Nephron (organoid): ENCODE results near the gene AP5B1.
"Not testable (repeated sequence)": the region's sequence is repeated elsewhere in the genome, so short reads cannot be mapped to it uniquely, and the experiment has no call there.

ENCODE experiments used
- H3K27ac Mint-ChIP-seq, 3 experiments: 2 replicates each; pipeline ENCODE4 v1.8.0; 2020; ENCODE audit warnings: mixed read lengths in 3 of 3, mild to moderate bottlenecking in 2 of 3, moderate library complexity in 1 of 3
- H3K27me3 Mint-ChIP-seq: 2 replicates; pipeline ENCODE4 v1.8.0; 2021; ENCODE audit warnings: low read depth, mild to moderate bottlenecking, moderate library complexity, mixed read lengths
- H3K36me3 Mint-ChIP-seq: 2 replicates; pipeline ENCODE4 v1.8.0; 2020; ENCODE audit warnings: low read depth, mixed read lengths
- H3K4me1 Mint-ChIP-seq: 2 replicates; pipeline ENCODE4 v1.8.0; 2020; ENCODE audit warnings: mixed read lengths
- H3K4me3 Mint-ChIP-seq, 3 experiments: 2 replicates each; pipeline ENCODE4 v1.8.0; 2020; ENCODE audit warnings: mild to moderate bottlenecking in 3 of 3, mixed read lengths in 3 of 3, moderate library complexity in 2 of 3
- H3K9me3 Mint-ChIP-seq: 2 replicates; pipeline ENCODE4 v1.8.0; 2020; ENCODE audit warnings: mixed read lengths
- CTCF ChIP-seq, 3 experiments: fragments of 200-600 bp; sonication (generic); IDR thresholded peaks; one replicate each; pipeline ENCODE4 v1.5.0; 2021; ENCODE audit warnings: antibody characterized with exemption in 3 of 3; ENCODE audit not compliant: unreplicated experiment in 3 of 3

The AP5B1 gene

GRCh38 chr11:65743681-65744025 lies 37.1 kb downstream of the AP5B1 start:
- Mint-ChIP-seq H3K36me3 (no peaks in the 10 kb centered on the region), H3K4me1 (no peaks in the 10 kb centered on the region), H3K9me3 (peaks cover 3% of the 10 kb centered on the region), H3K4me3 (no peak overlapping the region), H3K27ac (no peak overlapping the region), H3K27me3 (peaks cover 38% of the 10 kb centered on the region)
- no peak for TF ChIP-seq CTCF (IDR thresholded peaks at IDR 0.05; ENCODE audit: unreplicated experiment in 3 of 3)

- no peaks in the 10 kb centered on the region for H3K4me1 Mint-ChIP-seq
- peaks cover 42% of the 10 kb centered on the region for H3K27me3 Mint-ChIP-seq
- H3K36me3 Mint-ChIP-seq, result no peaks in the 10 kb centered on the region
Observed at GRCh38 chr11:65742353-65742752, 38.4 kb downstream of the AP5B1 start.

GRCh38 chr11:65741185-65741584 lies 39.6 kb downstream of the AP5B1 start:
- Mint-ChIP-seq H3K27me3 (peaks cover 37% of the 10 kb centered on the region), H3K4me3 (no peak overlapping the region), H3K27ac (no peak overlapping the region)

More at GRCh38 chr11:65742353-65742752, 38.4 kb downstream of the AP5B1 start:
- no peak overlapping the region for H3K27ac Mint-ChIP-seq
- H3K9me3 Mint-ChIP-seq, result peaks cover 7% of the 10 kb centered on the region
- no peak for TF ChIP-seq CTCF (IDR thresholded peaks at IDR 0.05; ENCODE audit: unreplicated experiment in 3 of 3)
- no peak overlapping the region for H3K4me3 Mint-ChIP-seq

GRCh38 chr11:65739022-65739421 lies 41.8 kb downstream of the AP5B1 start:
- H3K27ac Mint-ChIP-seq, result no peak overlapping the region
- peaks cover 25% of the 10 kb centered on the region for H3K27me3 Mint-ChIP-seq
- peaks cover 20% of the 10 kb centered on the region for H3K9me3 Mint-ChIP-seq
- TF ChIP-seq CTCF (IDR thresholded peaks at IDR 0.05; ENCODE audit: unreplicated experiment in 3 of 3), result no peak
- H3K4me1 Mint-ChIP-seq, result no peaks in the 10 kb centered on the region
- H3K36me3 Mint-ChIP-seq, result no peaks in the 10 kb centered on the region
- no peak overlapping the region for H3K4me3 Mint-ChIP-seq

More at GRCh38 chr11:65741185-65741584, 39.6 kb downstream of the AP5B1 start:
- peaks cover 14% of the 10 kb centered on the region for H3K9me3 Mint-ChIP-seq
- TF ChIP-seq CTCF (IDR thresholded peaks at IDR 0.05; ENCODE audit: unreplicated experiment in 3 of 3), result no peak
- H3K4me1 Mint-ChIP-seq, result no peaks in the 10 kb centered on the region
- H3K36me3 Mint-ChIP-seq, result no peaks in the 10 kb centered on the region

GRCh38 chr11:65736810-65737209 lies 44.0 kb downstream of the AP5B1 start:
- Mint-ChIP-seq H3K27ac (no peak overlapping the region), H3K9me3 (peaks cover 22% of the 10 kb centered on the region), H3K27me3 (peaks cover 21% of the 10 kb centered on the region), H3K4me3 (no peak overlapping the region), H3K4me1 (no peaks in the 10 kb centered on the region), H3K36me3 (no peaks in the 10 kb centered on the region)
- no peak for TF ChIP-seq CTCF (IDR thresholded peaks at IDR 0.05; ENCODE audit: unreplicated experiment in 3 of 3)

GRCh38 chr11:65735111-65735510 lies 45.7 kb downstream of the AP5B1 start:
- H3K36me3 Mint-ChIP-seq, H3K4me1 Mint-ChIP-seq: not testable (repeated sequence)

More at GRCh38 chr11:65735111-65735510, 45.7 kb downstream of the AP5B1 start:
- H3K4me3 Mint-ChIP-seq, H3K27ac Mint-ChIP-seq: not testable (repeated sequence)
- Mint-ChIP-seq H3K9me3 (peaks cover 23% of the 10 kb centered on the region), H3K27me3 (peaks cover 18% of the 10 kb centered on the region)
